Endothelial cell of umbilical vein (primary cell): ENCODE measurements around the gene GRM8. TPM values are rescaled to one million over a fixed set of nuclear protein-coding genes. Genes with fewer than 3 reads are reported as not detected.

Experiments
- BruUV-seq: library from RNA; stranded (reverse); fragments of 400-500 nt; replicated peaks from 2 replicates; lab custom pipeline; 2021; lab: Mats Ljungman, UMichigan
- CTCF ChIA-PET: fragments of 300-600, 350-600 bp; sonication (Branson Sonifier 250); formaldehyde crosslinking; loops from one replicate; lab custom pipeline; 2021; ENCODE audit warnings: antibody characterized with exemption, inconsistent platforms; lab: Charles Lee
- POLR2A ChIA-PET: fragments of 300-600, 350-600 bp; sonication (Branson Sonifier 250); formaldehyde crosslinking; loops from one replicate; lab custom pipeline; 2021; ENCODE audit warnings: antibody characterized with exemption, inconsistent platforms; lab: Charles Lee
- DNase-seq: peaks from one replicate; pipeline ENCODE4 v3.0.0-alpha.2; 2011; ENCODE audit warnings: low read depth, low spot score
- FAIRE-seq: peaks from 2 replicates; lab custom pipeline; 2011; peaks lifted over from hg19 to GRCh38; lab: Jason Lieb, UNC
- H2AFZ ChIP-seq: 2 replicates; pipeline ENCODE4 v1.6.0; 2012; ENCODE audit warnings: low read depth, low read length, control low read depth, inconsistent platforms
- H3K27ac ChIP-seq: 2 replicates; pipeline ENCODE4 v1.5.1; 2011; ENCODE audit warnings: low read depth, mild to moderate bottlenecking, control low read depth, low read length, moderate library complexity; ENCODE audit not compliant: insufficient read depth
- H3K27me3 ChIP-seq, 2 experiments: 2 replicates each; pipeline versions ENCODE4 v1.6.0 to v1.6.1; 2011; ENCODE audit warnings: low read length in 2 of 2, mixed read lengths in 1 of 2; ENCODE audit not compliant: control insufficient read depth in 2 of 2, insufficient read depth in 2 of 2
- H3K36me3 ChIP-seq, 2 experiments: 2 replicates in 1 of 2; 3 replicates in 1 of 2; pipeline ENCODE4 v1.5.1; 2011; ENCODE audit warnings: low read length in 2 of 2, mild to moderate bottlenecking in 1 of 2, moderate library complexity in 1 of 2; ENCODE audit not compliant: control insufficient read depth in 2 of 2, insufficient read depth in 2 of 2; ENCODE audit errors: extremely low read depth in 1 of 2
- H3K4me1 ChIP-seq: 3 replicates; pipeline ENCODE4 v1.5.1; 2011; ENCODE audit warnings: mild to moderate bottlenecking, low read length; ENCODE audit not compliant: control insufficient read depth, insufficient read depth; ENCODE audit errors: extremely low read depth
- H3K4me2 ChIP-seq: 2 replicates; pipeline ENCODE4 v1.6.1; 2011; ENCODE audit warnings: low read length, control low read depth, mixed read lengths; ENCODE audit not compliant: insufficient read depth
- H3K4me3 ChIP-seq, 3 experiments: fragments of 200-600 bp in 1 of 3; sonication (generic), shearing (Covaris generic) in 1 of 3; replicated peaks in 1 of 3; 2 replicates each; pipeline ENCODE4 v1.5.1; 2011 to 2016; ENCODE audit warnings: control low read depth in 3 of 3, low read length in 3 of 3, mild to moderate bottlenecking in 2 of 3, inconsistent platforms in 1 of 3, low read depth in 1 of 3, moderate library complexity in 1 of 3; ENCODE audit not compliant: insufficient read depth in 1 of 3
- H3K79me2 ChIP-seq: 2 replicates; pipeline ENCODE4 v1.6.0; 2012; ENCODE audit warnings: low read length, inconsistent platforms; ENCODE audit not compliant: control insufficient read depth, insufficient read depth
- H3K9ac ChIP-seq: replicated peaks from 2 replicates; pipeline ENCODE3; 2011; ENCODE audit warnings: low read length, control low read depth; ENCODE audit not compliant: insufficient read depth; ENCODE audit errors: extremely low read depth
- H3K9me1 ChIP-seq: replicated peaks from 3 replicates; pipeline ENCODE4 v1.6.0; 2011; ENCODE audit warnings: mild to moderate bottlenecking, low read length; ENCODE audit not compliant: control insufficient read depth, insufficient read depth; ENCODE audit errors: extremely low read depth
- H3K9me3 ChIP-seq: replicated peaks from 2 replicates; pipeline ENCODE4 v1.5.1; 2012; ENCODE audit warnings: low read length, inconsistent platforms; ENCODE audit not compliant: control insufficient read depth, insufficient read depth
- H4K20me1 ChIP-seq: replicated peaks from 2 replicates; pipeline ENCODE3; 2011; ENCODE audit warnings: mild to moderate bottlenecking, low read length; ENCODE audit not compliant: control insufficient read depth, insufficient read depth; ENCODE audit errors: extremely low read depth
- CTCF ChIP-seq, 2 donors: IDR thresholded peaks; 1 replicate in 1 of 2; 2 replicates in 1 of 2; pipeline ENCODE4 v1.5.1; 2011; ENCODE audit warnings: low read length in 2 of 2, mild to moderate bottlenecking in 2 of 2, moderate library complexity in 2 of 2, control low read depth in 1 of 2, inconsistent platforms in 1 of 2, low read depth in 1 of 2; ENCODE audit not compliant: insufficient read depth in 1 of 2; ENCODE audit errors: extremely low read depth in 1 of 2
- EZH2 ChIP-seq: IDR thresholded peaks from 2 replicates; pipeline ENCODE4 v1.6.1; 2012; ENCODE audit warnings: borderline replicate concordance, low read depth, mild to moderate bottlenecking, moderate library complexity, low read length, inconsistent platforms; ENCODE audit not compliant: severe bottlenecking
- FOS ChIP-seq: IDR thresholded peaks from 2 replicates; pipeline ENCODE4 v1.6.1; 2011; ENCODE audit warnings: mild to moderate bottlenecking, low read length, moderate library complexity, borderline replicate concordance; ENCODE audit not compliant: insufficient read depth
- GATA2 ChIP-seq: IDR thresholded peaks from 2 replicates; pipeline ENCODE4 v1.7.0; 2011; ENCODE audit warnings: low read depth, mild to moderate bottlenecking, moderate library complexity, mixed read lengths, low read length; ENCODE audit not compliant: insufficient read length, insufficient read depth
- JUN ChIP-seq: IDR thresholded peaks from 2 replicates; pipeline ENCODE4 v1.6.1; 2011; ENCODE audit warnings: borderline replicate concordance, low read depth; ENCODE audit not compliant: insufficient read length, insufficient read depth
- MYC ChIP-seq: IDR thresholded peaks from one replicate; pipeline ENCODE4 v1.6.1; 2011; ENCODE audit warnings: mild to moderate bottlenecking, low read depth, low read length
- POLR2A ChIP-seq: IDR thresholded peaks from 2 replicates; pipeline ENCODE4 v1.6.1; 2012; ENCODE audit warnings: low read depth, mild to moderate bottlenecking, control low read depth, low read length
- POLR2AphosphoS5 ChIP-seq: IDR thresholded peaks from 2 replicates; pipeline ENCODE4 v1.6.1; 2012; ENCODE audit warnings: low read depth, mild to moderate bottlenecking, control low read depth, low read length, moderate library complexity; ENCODE audit not compliant: insufficient read depth
- dilution Hi-C: fragments of 300-500 bp; cut with MboI; formaldehyde crosslinking; loops from one replicate; pipeline ENCODE4 v1.15.0; 2019; ENCODE audit warnings: low sequenced_read_pairs; ENCODE audit not compliant: extremely low pct_ligation_motif_present
- intact Hi-C: fragments of 100-400 bp; cut with micrococcal nuclease; formaldehyde crosslinking; loops from one replicate; pipeline ENCODE4 v1.10.0; 2022
- polyA plus RNA-seq, 4 experiments: library from polyadenylated mRNA; depleted of rRNA in 3 of 4; stranded (reverse) in 3 of 4; unstranded in 1 of 4; fragments of >200 nt; gene quantifications; 2 replicates each; pipeline versions ENCODE4 v1.2.1 to v1.2.3, GENCODE V29; 2011 to 2012; ENCODE audit warnings: missing spikeins in 1 of 4
- total RNA-seq: library from RNA; stranded (reverse); gene quantifications from 2 replicates; pipeline ENCODE4 v1.2.3, GENCODE V29; 2021
- TF ChIP-seq, protein P1 (sequence below): IDR thresholded peaks from 2 replicates; pipeline ENCODE4 v1.6.1; 2011; ENCODE audit not compliant: insufficient read depth, insufficient read length

The GRM8 gene
- total and polyA plus RNA-seq, 2 donors (not counting 3 experiments of a cell fraction or from before 2014, with no cell fraction given): not detected

GRCh38 chr7:126449611-126450268 lies 803.0 kb downstream of the GRM8 start:
- intact Hi-C loops: no loop called here
- CTCF ChIA-PET: interaction anchor here (1.1 kb wide), 1 partner anchor 1390 kb away, joined by 3 read pairs; no protein-coding TSS in a partner anchor
- Histone ChIP-seq H3K4me2 (no peak overlapping the region), H2AFZ (no peak overlapping the region), H3K9ac (no peak overlapping the region), H3K9me1 (no peaks in the 10 kb centered on the region), H3K4me1 (no peaks in the 10 kb centered on the region), H4K20me1 (no peaks in the 10 kb centered on the region), H3K9me3 (no peaks in the 10 kb centered on the region), H3K27ac (no peak overlapping the region), H3K4me3 (no peak overlapping the region), H3K36me3 (no peaks in the 10 kb centered on the region), H3K27me3 (no peaks in the 10 kb centered on the region), H3K79me2 (no peaks in the 10 kb centered on the region)
- FAIRE-seq: no peak
- no TSS peak for BruUV-seq
- POLR2A ChIA-PET: no interaction called here
- DNase-seq: no peak
- TF ChIP-seq, protein P1, sequence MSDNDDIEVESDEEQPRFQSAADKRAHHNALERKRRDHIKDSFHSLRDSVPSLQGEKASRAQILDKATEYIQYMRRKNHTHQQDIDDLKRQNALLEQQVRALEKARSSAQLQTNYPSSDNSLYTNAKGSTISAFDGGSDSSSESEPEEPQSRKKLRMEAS: no peak
- TF ChIP-seq FOS (no peak), GATA2 (no peak), JUN (no peak), CTCF (IDR thresholded peaks at IDR 0.05; ENCODE audit: extremely low read depth in 1 of 2, insufficient read depth in 1 of 2, low read depth in 1 of 2, low read length in 2 of 2) (no peak), POLR2A (no peak), EZH2 (no peak), MYC (no peak), POLR2AphosphoS5 (no peak)
- dilution Hi-C loops: no loop called here
